Cardiac fibroblast (primary cell): ENCODE measurements around the gene FMOD.

ENCODE experiments used
- DNase-seq, 2 donors: peaks; one replicate each; pipeline versions ENCODE4 v3.0.0 to v3.0.0-alpha.2; 2010; ENCODE audit warnings: low read depth in 2 of 2
- H3K4me3 ChIP-seq, 2 donors: replicated peaks in 1 of 2; 1 replicate in 1 of 2; 2 replicates in 1 of 2; pipeline ENCODE4 v1.5.1; 2011; ENCODE audit warnings: low read depth in 2 of 2, low read length in 2 of 2, mild to moderate bottlenecking in 2 of 2, moderate library complexity in 1 of 2
- CTCF ChIP-seq: IDR thresholded peaks from one replicate; pipeline ENCODE4 v1.5.1; 2011; ENCODE audit warnings: low read depth, mild to moderate bottlenecking, low read length, inconsistent platforms

FMOD gene

GRCh38 chr1:203364094-203364801, 13.3 kb upstream of the FMOD start:
- TF ChIP-seq CTCF: no peak
- peak in 1 of 2 donors; percentile 72 for DNase-seq
- no peak overlapping the region for H3K4me3 ChIP-seq

- DNase-seq: no peak
- TF ChIP-seq CTCF: no peak
- H3K4me3 ChIP-seq: no peak overlapping the region
Observed at GRCh38 chr1:203362720-203363025, 11.8 kb upstream of the FMOD start.

- no peak overlapping the region for H3K4me3 ChIP-seq
- no peak for TF ChIP-seq CTCF
- DNase-seq: peak; percentile 51 to 65
Observed at GRCh38 chr1:203361945-203362719, 11.2 kb upstream of the FMOD start.

GRCh38 chr1:203360547-203361185, 9.7 kb upstream of the FMOD start:
- no peak for TF ChIP-seq CTCF
- no peak for DNase-seq
- no peak overlapping the region for H3K4me3 ChIP-seq

- peak in 1 of 2 donors; percentile 85 for DNase-seq
- no peak overlapping the region for H3K4me3 ChIP-seq
- TF ChIP-seq CTCF: no peak
Observed at GRCh38 chr1:203359010-203359571, 8.2 kb upstream of the FMOD start.

GRCh38 chr1:203354246-203354645, 3.3 kb upstream of the FMOD start:
- H3K4me3 ChIP-seq: no peak overlapping the region
- TF ChIP-seq CTCF: no peak

More at GRCh38 chr1:203354246-203354645, 3.3 kb upstream of the FMOD start:
- DNase-seq: peak; percentile 37 to 67
